HCT116 (cell line): ENCODE results near the gene BEGAIN. TPM values are rescaled to one million over a fixed set of nuclear protein-coding genes. Genes with fewer than 3 reads are reported as not detected.

Experiments
- ATAC-seq: fragments of 200-7000 bp; cut with Tn5 transposase; 2 replicates; pipeline ENCODE4 v1.9.1; 2020; ENCODE audit warnings: mild to moderate bottlenecking, moderate library complexity
- BruUV-seq: library from RNA; stranded (reverse); fragments of 400-500 nt; replicated peaks from 2 replicates; lab custom pipeline; 2021; lab: Mats Ljungman, UMichigan
- CTCF ChIA-PET: fragments of 300-600 bp; sonication (Branson Sonifier 250); formaldehyde crosslinking; loops from one replicate; lab custom pipeline; 2021; ENCODE audit warnings: antibody characterized with exemption; lab: Charles Lee
- POLR2A ChIA-PET: fragments of 300-600, 350-600 bp; sonication (Branson Sonifier 250); formaldehyde crosslinking; loops from one replicate; lab custom pipeline; 2021; ENCODE audit warnings: antibody characterized with exemption; lab: Charles Lee
- RAD21 ChIA-PET, 2 experiments: fragments of 300-600 bp; sonication (Branson Sonifier 250); formaldehyde crosslinking; loops; one replicate each; lab custom pipeline; 2023; ENCODE audit warnings: low total read pairs in 2 of 2; ENCODE audit not compliant: uncharacterized antibody in 2 of 2, unreplicated experiment in 2 of 2, low non-redundant PET in 1 of 2; lab: Charles Lee
- DNase-seq: peaks from one replicate; pipeline ENCODE4 v3.0.0-alpha.2; 2010; ENCODE audit warnings: low read depth, low spot score
- H2AFZ ChIP-seq: fragments of 200-600 bp; shearing (Covaris generic), sonication (generic); 2 replicates; pipeline ENCODE4 v1.6.1; 2017; ENCODE audit warnings: low read depth, mixed run types, mixed read lengths, antibody characterized with exemption, low read length; ENCODE audit not compliant: poor library complexity, severe bottlenecking
- H3K27ac ChIP-seq: 2 replicates; pipeline ENCODE4 v1.5.1; 2012; ENCODE audit warnings: low read depth, low read length
- H3K27me3 ChIP-seq: fragments of 200-600 bp; sonication (generic); 2 replicates; pipeline ENCODE4 v1.6.1; 2016; ENCODE audit warnings: mixed run types, low read length, mixed read lengths; ENCODE audit not compliant: insufficient read depth
- H3K36me3 ChIP-seq, 2 experiments: fragments of 200-500 bp in 1 of 2; fragments of 200-600 bp in 1 of 2; sonication (Bioruptor generic) in 1 of 2; sonication (generic) in 1 of 2; 2 replicates each; pipeline versions ENCODE4 v1.5.1 to v1.6.1; 2014 to 2016; ENCODE audit warnings: low read length in 2 of 2, inconsistent platforms in 1 of 2, mixed read lengths in 1 of 2, mixed run types in 1 of 2; ENCODE audit not compliant: insufficient read depth in 2 of 2, control insufficient read depth in 1 of 2
- H3K4me1 ChIP-seq, 2 experiments: fragments of 200-600 bp in 1 of 2; sonication (generic) in 1 of 2; 2 replicates each; pipeline versions ENCODE4 v1.5.1 to v1.6.1; 2012 to 2017; ENCODE audit warnings: low read length in 2 of 2, inconsistent platforms in 1 of 2, mild to moderate bottlenecking in 1 of 2, mixed read lengths in 1 of 2, mixed run types in 1 of 2, moderate library complexity in 1 of 2; ENCODE audit not compliant: insufficient read depth in 2 of 2, control insufficient read depth in 1 of 2
- H3K4me2 ChIP-seq: fragments of 200-600 bp; sonication (generic); 2 replicates; pipeline ENCODE4 v1.6.1; 2017; ENCODE audit warnings: mixed run types, low read length, mixed read lengths
- H3K4me3 ChIP-seq, 2 experiments: fragments of 200-600 bp in 1 of 2; sonication (generic) in 1 of 2; replicated peaks in 1 of 2; 2 replicates each; pipeline ENCODE4 v1.5.1; 2011 to 2016; ENCODE audit warnings: low read length in 2 of 2, control low read depth in 1 of 2, low read depth in 1 of 2, mild to moderate bottlenecking in 1 of 2, mixed read lengths in 1 of 2, mixed run types in 1 of 2
- H3K79me2 ChIP-seq: fragments of 200-600 bp; sonication (generic); 2 replicates; pipeline ENCODE4 v1.6.1; 2017; ENCODE audit warnings: mild to moderate bottlenecking, mixed run types, low read length, moderate library complexity, mixed read lengths; ENCODE audit not compliant: insufficient read depth
- H3K9ac ChIP-seq: fragments of 200-600 bp; sonication (generic); 2 replicates; pipeline ENCODE4 v1.6.1; 2016; ENCODE audit warnings: low read length, mixed read lengths
- H3K9me2 ChIP-seq: fragments of 200-600 bp; sonication (generic), shearing (Covaris generic); 2 replicates; pipeline ENCODE4 v1.6.1; 2017; ENCODE audit warnings: mixed run types, mild to moderate bottlenecking, moderate library complexity; ENCODE audit not compliant: insufficient read depth
- H3K9me3 ChIP-seq, 2 experiments: fragments of 200-500 bp in 1 of 2; fragments of 200-600 bp in 1 of 2; sonication (Bioruptor generic) in 1 of 2; sonication (generic) in 1 of 2; 2 replicates each; pipeline ENCODE4 v1.6.1; 2014 to 2017; ENCODE audit warnings: low read length in 2 of 2, mixed read lengths in 2 of 2, inconsistent platforms in 1 of 2, low read depth in 1 of 2, mild to moderate bottlenecking in 1 of 2, mixed run types in 1 of 2, moderate library complexity in 1 of 2; ENCODE audit not compliant: control insufficient read depth in 1 of 2, insufficient read depth in 1 of 2
- H4K20me1 ChIP-seq: fragments of 200-600 bp; sonication (generic), shearing (Covaris generic); 2 replicates; pipeline ENCODE4 v1.6.1; 2017; ENCODE audit warnings: mixed run types, mild to moderate bottlenecking, moderate library complexity; ENCODE audit not compliant: insufficient read depth
- ATF3 ChIP-seq: IDR thresholded peaks from 2 replicates; pipeline ENCODE4 v1.6.1; 2012
- CBX3 ChIP-seq: IDR thresholded peaks from 2 replicates; pipeline ENCODE4 v1.6.1; 2012; ENCODE audit warnings: low read depth
- CEBPB ChIP-seq: IDR thresholded peaks from 2 replicates; pipeline ENCODE4 v1.6.1; 2012; ENCODE audit warnings: low read depth
- ELF1 ChIP-seq: IDR thresholded peaks from 2 replicates; pipeline ENCODE4 v1.6.1; 2012; ENCODE audit warnings: low read depth, borderline replicate concordance
- EZH2 ChIP-seq: fragments of 200-600 bp; sonication (generic); IDR thresholded peaks from 2 replicates; pipeline ENCODE4 v1.6.1; 2017; ENCODE audit warnings: antibody characterized with exemption, mixed run types
- FOSL1 ChIP-seq: IDR thresholded peaks from 2 replicates; pipeline ENCODE4 v1.6.1; 2012; ENCODE audit warnings: low read depth
- POLR2A ChIP-seq: IDR thresholded peaks from 2 replicates; pipeline ENCODE4 v1.7.0; 2011; ENCODE audit warnings: borderline replicate concordance; ENCODE audit not compliant: insufficient read depth, insufficient read length; ENCODE audit errors: extremely low read depth
- POLR2AphosphoS5 ChIP-seq: IDR thresholded peaks from 2 replicates; pipeline ENCODE4 v1.6.1; 2011; ENCODE audit warnings: mild to moderate bottlenecking, low read depth, low read length, moderate library complexity
- RAD21 ChIP-seq: IDR thresholded peaks from 2 replicates; pipeline ENCODE4 v1.6.1; 2012; ENCODE audit warnings: low read depth, mild to moderate bottlenecking
- SIN3A ChIP-seq: IDR thresholded peaks from 2 replicates; pipeline ENCODE4 v1.6.1; 2012; ENCODE audit warnings: low read depth
- SP1 ChIP-seq: IDR thresholded peaks from 2 replicates; pipeline ENCODE4 v1.6.1; 2012; ENCODE audit warnings: low read depth
- TCF7L2 ChIP-seq: IDR thresholded peaks from 2 replicates; pipeline ENCODE4 v1.7.0; 2011; ENCODE audit warnings: borderline replicate concordance, inconsistent platforms; ENCODE audit not compliant: insufficient read depth, insufficient read length; ENCODE audit errors: extremely low read depth
- ZFX ChIP-seq: fragments of 450-650 bp; IDR thresholded peaks from 2 replicates; pipeline ENCODE4 v1.6.1; 2017
- ZNF274 ChIP-seq: fragments of 200-500 bp; sonication (Bioruptor generic); IDR thresholded peaks from 2 replicates; pipeline ENCODE4 v1.6.1; 2014; ENCODE audit warnings: mild to moderate bottlenecking, low read depth, low read length, inconsistent platforms
- intact Hi-C: fragments of 100-400 bp; cut with micrococcal nuclease; formaldehyde crosslinking; loops from 2 replicates; pipeline ENCODE4 v1.10.0; 2022
- total RNA-seq: library from RNA; stranded (reverse); gene quantifications from one replicate; pipeline ENCODE4 v1.2.1, GENCODE V29; 2021; ENCODE audit not compliant: unreplicated experiment
- TF ChIP-seq, protein P1 (sequence below): IDR thresholded peaks from 2 replicates; pipeline ENCODE4 v1.6.1; 2012; ENCODE audit warnings: low read depth
- TF ChIP-seq, protein P2 (sequence below), 3 experiments: fragments of 200-600 bp in 1 of 3; sonication (generic) in 1 of 3; IDR thresholded peaks in 2 of 3; conservative IDR thresholded peaks in 1 of 3; 2 replicates each; pipeline ENCODE4 v1.5.1; 2012 to 2017; ENCODE audit warnings: low read depth in 2 of 3, low read length in 2 of 3, antibody characterized with exemption in 1 of 3, borderline replicate concordance in 1 of 3, control low read depth in 1 of 3, mild to moderate bottlenecking in 1 of 3, mixed read lengths in 1 of 3, mixed run types in 1 of 3, moderate library complexity in 1 of 3; ENCODE audit not compliant: insufficient read depth in 1 of 3
- TF ChIP-seq, protein P3 (sequence below): IDR thresholded peaks from 2 replicates; pipeline ENCODE4 v1.6.1; 2012

Gene BEGAIN
- total RNA-seq, 1 experiment from 2014 or later, result 8.5 TPM

DNA sequence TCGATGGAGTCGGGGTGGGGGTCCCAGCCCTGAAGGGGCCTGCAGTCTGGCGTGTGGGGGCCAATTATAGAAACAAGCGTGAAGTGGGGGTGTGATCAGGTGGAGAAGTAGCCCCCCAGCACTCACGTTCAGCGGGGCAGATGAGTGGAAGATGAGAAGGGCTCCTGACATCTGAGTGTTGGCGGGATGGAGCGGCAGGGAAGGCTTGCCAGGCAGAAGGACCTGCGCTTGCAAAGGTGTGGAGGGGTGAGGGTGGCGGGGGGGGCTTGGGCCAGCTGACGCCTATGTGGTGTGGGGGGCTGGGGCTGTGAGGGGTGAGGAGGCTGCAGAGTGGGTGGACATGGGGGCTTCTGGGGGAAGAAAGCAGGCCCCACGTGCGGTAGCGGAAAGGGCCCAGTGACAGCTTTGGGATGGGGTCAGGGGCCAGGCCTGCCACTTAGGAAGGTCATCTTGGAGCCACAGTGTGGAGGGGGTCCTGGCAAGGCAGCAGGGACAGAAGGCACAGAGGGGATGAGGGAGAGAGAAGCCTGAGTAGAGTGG, 22.2 kb upstream of the BEGAIN start:
- ChIA-PET RAD21 (no interaction called here), POLR2A (no interaction called here), CTCF (no interaction called here)
- BruUV-seq, result no TSS peak
- Histone ChIP-seq H3K9me2 (no peaks in the 10 kb centered on the region), H3K27me3 (no peaks in the 10 kb centered on the region), H3K4me1 (peaks cover 0 to 4% of the 10 kb centered on the region in 2 experiments; a peak in 1 of 4 replicates), H3K27ac (no peak overlapping the region), H3K9ac (no peak overlapping the region), H2AFZ (no peak overlapping the region), H3K79me2 (no peaks in the 10 kb centered on the region), H3K4me3 (no peak overlapping the region), H4K20me1 (no peaks in the 10 kb centered on the region), H3K9me3 (no peaks in the 10 kb centered on the region), H3K4me2 (no peak overlapping the region), H3K36me3 (no peaks in the 10 kb centered on the region)
- DNase-seq, result no peak
- TF ChIP-seq CBX3 (no peak), ZNF274 (no peak), ATF3 (no peak), CEBPB (no peak), POLR2A (no peak), POLR2AphosphoS5 (no peak), ELF1 (no peak), ZFX (no peak), RAD21 (no peak), SIN3A (no peak), FOSL1 (no peak), SP1 (no peak), EZH2 (no peak), TCF7L2 (no peak)
- TF ChIP-seq, protein P1, sequence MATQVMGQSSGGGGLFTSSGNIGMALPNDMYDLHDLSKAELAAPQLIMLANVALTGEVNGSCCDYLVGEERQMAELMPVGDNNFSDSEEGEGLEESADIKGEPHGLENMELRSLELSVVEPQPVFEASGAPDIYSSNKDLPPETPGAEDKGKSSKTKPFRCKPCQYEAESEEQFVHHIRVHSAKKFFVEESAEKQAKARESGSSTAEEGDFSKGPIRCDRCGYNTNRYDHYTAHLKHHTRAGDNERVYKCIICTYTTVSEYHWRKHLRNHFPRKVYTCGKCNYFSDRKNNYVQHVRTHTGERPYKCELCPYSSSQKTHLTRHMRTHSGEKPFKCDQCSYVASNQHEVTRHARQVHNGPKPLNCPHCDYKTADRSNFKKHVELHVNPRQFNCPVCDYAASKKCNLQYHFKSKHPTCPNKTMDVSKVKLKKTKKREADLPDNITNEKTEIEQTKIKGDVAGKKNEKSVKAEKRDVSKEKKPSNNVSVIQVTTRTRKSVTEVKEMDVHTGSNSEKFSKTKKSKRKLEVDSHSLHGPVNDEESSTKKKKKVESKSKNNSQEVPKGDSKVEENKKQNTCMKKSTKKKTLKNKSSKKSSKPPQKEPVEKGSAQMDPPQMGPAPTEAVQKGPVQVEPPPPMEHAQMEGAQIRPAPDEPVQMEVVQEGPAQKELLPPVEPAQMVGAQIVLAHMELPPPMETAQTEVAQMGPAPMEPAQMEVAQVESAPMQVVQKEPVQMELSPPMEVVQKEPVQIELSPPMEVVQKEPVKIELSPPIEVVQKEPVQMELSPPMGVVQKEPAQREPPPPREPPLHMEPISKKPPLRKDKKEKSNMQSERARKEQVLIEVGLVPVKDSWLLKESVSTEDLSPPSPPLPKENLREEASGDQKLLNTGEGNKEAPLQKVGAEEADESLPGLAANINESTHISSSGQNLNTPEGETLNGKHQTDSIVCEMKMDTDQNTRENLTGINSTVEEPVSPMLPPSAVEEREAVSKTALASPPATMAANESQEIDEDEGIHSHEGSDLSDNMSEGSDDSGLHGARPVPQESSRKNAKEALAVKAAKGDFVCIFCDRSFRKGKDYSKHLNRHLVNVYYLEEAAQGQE, result no peak
- TF ChIP-seq, protein P2, sequence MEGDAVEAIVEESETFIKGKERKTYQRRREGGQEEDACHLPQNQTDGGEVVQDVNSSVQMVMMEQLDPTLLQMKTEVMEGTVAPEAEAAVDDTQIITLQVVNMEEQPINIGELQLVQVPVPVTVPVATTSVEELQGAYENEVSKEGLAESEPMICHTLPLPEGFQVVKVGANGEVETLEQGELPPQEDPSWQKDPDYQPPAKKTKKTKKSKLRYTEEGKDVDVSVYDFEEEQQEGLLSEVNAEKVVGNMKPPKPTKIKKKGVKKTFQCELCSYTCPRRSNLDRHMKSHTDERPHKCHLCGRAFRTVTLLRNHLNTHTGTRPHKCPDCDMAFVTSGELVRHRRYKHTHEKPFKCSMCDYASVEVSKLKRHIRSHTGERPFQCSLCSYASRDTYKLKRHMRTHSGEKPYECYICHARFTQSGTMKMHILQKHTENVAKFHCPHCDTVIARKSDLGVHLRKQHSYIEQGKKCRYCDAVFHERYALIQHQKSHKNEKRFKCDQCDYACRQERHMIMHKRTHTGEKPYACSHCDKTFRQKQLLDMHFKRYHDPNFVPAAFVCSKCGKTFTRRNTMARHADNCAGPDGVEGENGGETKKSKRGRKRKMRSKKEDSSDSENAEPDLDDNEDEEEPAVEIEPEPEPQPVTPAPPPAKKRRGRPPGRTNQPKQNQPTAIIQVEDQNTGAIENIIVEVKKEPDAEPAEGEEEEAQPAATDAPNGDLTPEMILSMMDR (IDR thresholded peaks at IDR 0.05 in 2 of 3, conservative IDR thresholded peaks at IDR 0.05 in 1 of 3; ENCODE audit: borderline replicate concordance in 1 of 3, insufficient read depth in 1 of 3, low read depth in 2 of 3, low read length in 2 of 3), result no peak
- TF ChIP-seq, protein P3, sequence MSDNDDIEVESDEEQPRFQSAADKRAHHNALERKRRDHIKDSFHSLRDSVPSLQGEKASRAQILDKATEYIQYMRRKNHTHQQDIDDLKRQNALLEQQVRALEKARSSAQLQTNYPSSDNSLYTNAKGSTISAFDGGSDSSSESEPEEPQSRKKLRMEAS, result no peak
- intact Hi-C loops, result no loop called here
- ATAC-seq, result no peak
